LNCAP (cell line): ENCODE data around the gene NCF2.

Experiments
- CTCF ChIP-seq: fragments of 450-650 bp; IDR thresholded peaks from 2 replicates; pipeline ENCODE4 v1.5.1; 2017; ENCODE audit warnings: mild to moderate bottlenecking

The NCF2 gene

GRCh38 chr1:183578856-183579255 is 11.4 kb downstream of the NCF2 start:
- no peak for TF ChIP-seq CTCF

- TF ChIP-seq CTCF = no peak
Measured at GRCh38 chr1:183577897-183578465, 12.3 kb downstream of the NCF2 start.

- no peak for TF ChIP-seq CTCF
Measured at GRCh38 chr1:183576537-183576936, 13.7 kb downstream of the NCF2 start.

GRCh38 chr1:183575606-183576005 is 14.7 kb downstream of the NCF2 start:
- no peak for TF ChIP-seq CTCF

- TF ChIP-seq CTCF = no peak
Measured at GRCh38 chr1:183572721-183573120, 17.5 kb downstream of the NCF2 start.

- TF ChIP-seq CTCF = no peak
Measured at GRCh38 chr1:183571678-183572268, 18.5 kb downstream of the NCF2 start.

GRCh38 chr1:183570451-183570850 is 19.8 kb downstream of the NCF2 start:
- no peak for TF ChIP-seq CTCF

GRCh38 chr1:183569801-183570200 is 20.5 kb downstream of the NCF2 start:
- TF ChIP-seq CTCF = no peak
